Measurements from ENCODE around the gene ASAP2. TPM values are rescaled to one million over a fixed set of nuclear protein-coding genes. Genes with fewer than 3 reads are reported as not detected.

ASAP2 gene
- total RNA-seq, 1 donor from 2014 or later: 10.0 TPM

GRCh38 chr2:9280224-9280623, 73.6 kb downstream of the ASAP2 start:
- Histone ChIP-seq H3K27me3 (ENCODE audit: low read depth) (no peaks in the 10 kb centered on the region), H3K36me3 (peaks cover 8% of the 10 kb centered on the region), H3K9me3 (replicated peaks) (no peaks in the 10 kb centered on the region), H3K4me1 (peaks cover 55% of the 10 kb centered on the region), H3K4me3 (no peak overlapping the region), H3K27ac (replicated peaks) (no peak overlapping the region)
- TF ChIP-seq CTCF (IDR thresholded peaks at IDR 0.05; ENCODE audit: borderline replicate concordance): no peak
- no peak for DNase-seq
- intact Hi-C loops (cut with micrococcal nuclease): no loop called here

- Histone ChIP-seq H3K27ac (replicated peaks) (no peak overlapping the region), H3K27me3 (ENCODE audit: low read depth) (no peaks in the 10 kb centered on the region), H3K4me1 (peaks cover 53% of the 10 kb centered on the region), H3K36me3 (peaks cover 8% of the 10 kb centered on the region), H3K9me3 (replicated peaks) (no peaks in the 10 kb centered on the region), H3K4me3 (no peak overlapping the region)
- DNase-seq: no peak
- TF ChIP-seq CTCF (IDR thresholded peaks at IDR 0.05; ENCODE audit: borderline replicate concordance): no peak
- intact Hi-C loops (cut with micrococcal nuclease): no loop called here
Observed at GRCh38 chr2:9281145-9281544, 74.5 kb downstream of the ASAP2 start.

GRCh38 chr2:9282128-9283112, 75.8 kb downstream of the ASAP2 start:
- peak overlapping the region; percentile 16 for H3K27ac ChIP-seq (replicated peaks)
- peaks cover 44% of the 10 kb centered on the region for H3K4me1 ChIP-seq
- H3K36me3 ChIP-seq: peaks cover 8% of the 10 kb centered on the region
- no peak for DNase-seq
- H3K4me3 ChIP-seq: no peak overlapping the region
- intact Hi-C loops (cut with micrococcal nuclease): no loop called here
- no peaks in the 10 kb centered on the region for H3K9me3 ChIP-seq (replicated peaks)
- TF ChIP-seq CTCF (IDR thresholded peaks at IDR 0.05; ENCODE audit: borderline replicate concordance): no peak
- no peaks in the 10 kb centered on the region for H3K27me3 ChIP-seq (ENCODE audit: low read depth)

GRCh38 chr2:9284521-9285297, 78.1 kb downstream of the ASAP2 start:
- no peaks in the 10 kb centered on the region for H3K9me3 ChIP-seq (replicated peaks)

More at GRCh38 chr2:9284521-9285297, 78.1 kb downstream of the ASAP2 start:
- Histone ChIP-seq H3K27ac (replicated peaks) (no peak overlapping the region), H3K4me3 (no peak overlapping the region), H3K4me1 (peaks cover 40% of the 10 kb centered on the region), H3K36me3 (peaks cover 8% of the 10 kb centered on the region), H3K27me3 (ENCODE audit: low read depth) (no peaks in the 10 kb centered on the region)
- DNase-seq: no peak
- intact Hi-C loops (cut with micrococcal nuclease): no loop called here
- TF ChIP-seq CTCF (IDR thresholded peaks at IDR 0.05; ENCODE audit: borderline replicate concordance): no peak
